Measurements from ENCODE around the gene PRKAG3. TPM values are rescaled to one million over a fixed set of nuclear protein-coding genes. Genes with fewer than 3 reads are reported as not detected.

PRKAG3 gene
- total RNA-seq, 3 donors from 2014 or later (not counting 1 experiment from before 2014, with no cell fraction given) = not detected

GRCh38 chr2:218832520-218832919 is 917 bp upstream of the PRKAG3 start:
- ATAC-seq (no peak), DNase-seq (no peak)
- Histone ChIP-seq H3K9me3 (ENCODE audit: control insufficient read depth, insufficient read depth, low read length) (no peaks in the 10 kb centered on the region), H3K27me3 (ENCODE audit: control insufficient read depth, insufficient read depth, low read length) (no peaks in the 10 kb centered on the region), H3K4me1 (ENCODE audit: control insufficient read depth, insufficient read depth, low read length) (no peaks in the 10 kb centered on the region), H3K36me3 (ENCODE audit: control insufficient read depth, insufficient read depth, low read length) (no peaks in the 10 kb centered on the region), H3K4me3 (ENCODE audit: low read length) (no peak overlapping the region), H3K27ac (ENCODE audit: low read length) (no peak overlapping the region)
- no peak for TF ChIP-seq CTCF (IDR thresholded peaks at IDR 0.05)
- Mint-ChIP-seq H3K27ac (no peak overlapping the region), H3K27me3 (ENCODE audit: low read depth in 2 of 2) (peaks cover 30 to 43% of the 10 kb centered on the region in 2 donors), H3K4me1 (no peaks in the 10 kb centered on the region), H3K36me3 (peaks cover 1% of the 10 kb centered on the region), H3K9me3 (no peaks in the 10 kb centered on the region), H3K4me3 (no peak overlapping the region)
- intact Hi-C loops (cut with micrococcal nuclease) = no loop called here
- 80% methylated on average over 3 of the region's 3 CpGs for WGBS (ENCODE audit: insufficient coverage)

DNA sequence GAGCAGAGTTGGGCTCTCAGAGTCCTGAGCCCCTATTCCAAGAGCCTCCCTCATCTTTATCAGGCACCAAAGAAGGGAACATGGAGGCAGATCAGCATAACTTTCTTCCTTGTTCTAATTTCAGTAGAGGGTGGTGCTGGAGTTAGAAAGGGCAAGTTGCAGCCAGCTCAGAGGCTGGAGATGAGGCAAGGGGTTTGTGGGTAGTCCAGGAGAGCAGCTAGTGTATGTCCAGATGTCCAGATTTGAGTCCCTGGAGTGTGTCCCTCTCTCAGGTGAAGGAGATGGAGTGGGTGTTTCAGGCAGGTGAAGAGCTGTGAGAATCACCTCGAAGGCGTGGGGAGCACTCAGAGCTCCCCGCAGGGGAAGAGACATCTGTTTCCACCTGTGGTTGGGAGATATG is 478 bp upstream of the PRKAG3 start:
- H3K27me3 ChIP-seq (ENCODE audit: control insufficient read depth, insufficient read depth, low read length) = no peaks in the 10 kb centered on the region
- Mint-ChIP-seq H3K27me3 (ENCODE audit: low read depth in 2 of 2) (peaks cover 27 to 39% of the 10 kb centered on the region in 2 donors), H3K4me1 (no peaks in the 10 kb centered on the region), H3K27ac (no peak overlapping the region), H3K9me3 (no peaks in the 10 kb centered on the region), H3K4me3 (no peak overlapping the region), H3K36me3 (no peaks in the 10 kb centered on the region)
- no peaks in the 10 kb centered on the region for H3K4me1 ChIP-seq (ENCODE audit: control insufficient read depth, insufficient read depth, low read length)
- no peak overlapping the region for H3K4me3 ChIP-seq (ENCODE audit: low read length)
- H3K36me3 ChIP-seq (ENCODE audit: control insufficient read depth, insufficient read depth, low read length) = no peaks in the 10 kb centered on the region
- intact Hi-C loops (cut with micrococcal nuclease) = no loop called here
- TF ChIP-seq CTCF (IDR thresholded peaks at IDR 0.05) = no peak
- H3K9me3 ChIP-seq (ENCODE audit: control insufficient read depth, insufficient read depth, low read length) = no peaks in the 10 kb centered on the region
- ATAC-seq = no peak
- 69% methylated on average over 3 of the region's 3 CpGs for WGBS (ENCODE audit: insufficient coverage)
- no peak for DNase-seq
- no peak overlapping the region for H3K27ac ChIP-seq (ENCODE audit: low read length)

DNA sequence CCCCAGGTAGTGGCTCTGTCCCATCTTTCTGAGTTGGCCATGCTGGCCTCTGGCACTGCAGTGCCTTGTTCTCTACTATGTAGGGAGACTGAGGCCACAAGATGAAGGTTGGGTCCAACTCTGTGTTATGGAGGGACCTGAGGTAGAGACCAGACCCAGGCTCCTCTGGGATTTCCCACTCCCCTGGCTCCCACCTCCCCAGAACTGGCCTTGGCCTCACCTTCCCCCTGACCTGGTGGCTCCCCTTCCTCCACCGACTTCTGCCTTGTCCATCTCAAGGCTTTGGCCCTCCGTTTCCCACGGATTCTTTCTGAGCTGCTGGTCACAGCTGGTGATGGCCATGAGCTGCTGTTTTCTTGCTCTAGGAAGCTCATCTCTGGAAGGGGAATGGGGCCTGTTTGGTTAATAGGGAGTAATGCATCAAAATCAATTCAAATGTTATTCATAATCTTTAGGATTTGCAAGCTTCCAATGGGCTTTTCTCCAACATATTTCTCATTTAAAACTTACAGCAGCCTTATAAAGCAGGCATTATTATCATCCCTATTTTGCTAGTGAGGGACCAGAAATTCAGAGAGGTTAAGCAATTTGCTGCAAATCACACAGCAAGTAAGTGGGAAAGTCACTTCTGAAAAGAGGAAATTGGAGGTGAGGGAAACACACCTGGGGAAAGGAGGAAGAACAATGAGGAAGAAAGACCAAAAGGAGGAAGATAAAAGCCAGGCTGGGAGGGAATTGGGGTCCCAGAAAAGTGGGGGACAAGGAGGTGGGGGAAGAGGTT is 887 bp downstream of the PRKAG3 start:
- Mint-ChIP-seq H3K27me3 (ENCODE audit: low read depth in 2 of 2) (peaks cover 27 to 30% of the 10 kb centered on the region in 2 donors), H3K27ac (no peak overlapping the region), H3K36me3 (no peaks in the 10 kb centered on the region), H3K9me3 (no peaks in the 10 kb centered on the region), H3K4me3 (no peak overlapping the region), H3K4me1 (no peaks in the 10 kb centered on the region)
- no peak for DNase-seq
- 81% methylated on average over 3 of the region's 3 CpGs for WGBS (ENCODE audit: insufficient coverage)
- H3K27ac ChIP-seq (ENCODE audit: low read length) = no peak overlapping the region
- no peak for ATAC-seq
- H3K9me3 ChIP-seq (ENCODE audit: control insufficient read depth, insufficient read depth, low read length) = no peaks in the 10 kb centered on the region
- TF ChIP-seq CTCF (IDR thresholded peaks at IDR 0.05) = no peak
- H3K27me3 ChIP-seq (ENCODE audit: control insufficient read depth, insufficient read depth, low read length) = no peaks in the 10 kb centered on the region
- intact Hi-C loops (cut with micrococcal nuclease) = no loop called here
- no peak overlapping the region for H3K4me3 ChIP-seq (ENCODE audit: low read length)
- no peaks in the 10 kb centered on the region for H3K4me1 ChIP-seq (ENCODE audit: control insufficient read depth, insufficient read depth, low read length)
- H3K36me3 ChIP-seq (ENCODE audit: control insufficient read depth, insufficient read depth, low read length) = no peaks in the 10 kb centered on the region

Measured in natural killer cell (primary cell).